Uterus (tissue), 4 donors: ENCODE results near the gene ABL1. TPM values are rescaled to one million over a fixed set of nuclear protein-coding genes. Genes with fewer than 3 reads are reported as not detected.

Experiments used
- DNase-seq, 2 donors: peaks; one replicate each; pipeline ENCODE4 v3.0.0-alpha.2; 2019 to 2020
- H3K27ac ChIP-seq, 2 donors: fragments of 200-600 bp; sonication (generic); 1 replicate in 1 of 2; 2 replicates in 1 of 2; pipeline ENCODE4 v1.5.1; 2016 to 2018
- H3K27me3 ChIP-seq, 2 donors: fragments of 200-600 bp; sonication (generic); one replicate each; pipeline ENCODE4 v1.5.1; 2018 to 2019; ENCODE audit warnings: control low read depth in 1 of 2
- H3K36me3 ChIP-seq, 2 donors: fragments of 200-600 bp; sonication (generic); one replicate each; pipeline ENCODE4 v1.5.1; 2019; ENCODE audit warnings: control low read depth in 1 of 2
- H3K4me1 ChIP-seq, 2 donors: fragments of 200-600 bp; sonication (generic); one replicate each; pipeline ENCODE4 v1.5.1; 2018 to 2019; ENCODE audit warnings: control low read depth in 1 of 2
- H3K4me3 ChIP-seq, 2 donors: fragments of 200-600 bp; sonication (generic); 1 replicate in 1 of 2; 2 replicates in 1 of 2; pipeline ENCODE4 v1.5.1; 2018 to 2019; ENCODE audit warnings: mild to moderate bottlenecking in 1 of 2
- H3K9me3 ChIP-seq, 2 donors: fragments of 200-600 bp; sonication (generic); one replicate each; pipeline ENCODE4 v1.5.1; 2019; ENCODE audit warnings: control low read depth in 1 of 2
- POLR2A ChIP-seq, 2 donors: fragments of 450-650 bp; IDR thresholded peaks; one replicate each; pipeline ENCODE4 v1.6.1; 2016; ENCODE audit warnings: antibody characterized with exemption in 2 of 2, mild to moderate bottlenecking in 1 of 2, moderate library complexity in 1 of 2
- intact Hi-C: fragments of 100-400 bp; cut with DNase I; formaldehyde crosslinking; loops from one replicate; pipeline ENCODE4 v1.15.1; 2023; ENCODE audit warnings: low total_unique reads
- total RNA-seq, 4 donors: library from RNA; depleted of rRNA in 3 of 4; stranded (reverse); fragments of >200 nt in 3 of 4; gene quantifications; one replicate each; pipeline versions ENCODE4 v1.1.0 to v1.2.4, GENCODE V29; 2014 to 2023
- TF ChIP-seq, protein P1 (sequence below), 4 experiments: fragments of 200-600 bp in 2 of 4; fragments of 450-650 bp in 2 of 4; sonication (generic) in 2 of 4; IDR thresholded peaks; one replicate each; pipeline ENCODE4 v1.5.1; 2016 to 2019; ENCODE audit warnings: antibody characterized with exemption in 4 of 4, mild to moderate bottlenecking in 2 of 4, moderate library complexity in 1 of 4
- donor health status: DM: yes; HTN: yes; CAD: no.

Gene ABL1
- total RNA-seq, 4 donors from 2014 or later = 22.5 to 117 (median 57.8) TPM

DNA sequence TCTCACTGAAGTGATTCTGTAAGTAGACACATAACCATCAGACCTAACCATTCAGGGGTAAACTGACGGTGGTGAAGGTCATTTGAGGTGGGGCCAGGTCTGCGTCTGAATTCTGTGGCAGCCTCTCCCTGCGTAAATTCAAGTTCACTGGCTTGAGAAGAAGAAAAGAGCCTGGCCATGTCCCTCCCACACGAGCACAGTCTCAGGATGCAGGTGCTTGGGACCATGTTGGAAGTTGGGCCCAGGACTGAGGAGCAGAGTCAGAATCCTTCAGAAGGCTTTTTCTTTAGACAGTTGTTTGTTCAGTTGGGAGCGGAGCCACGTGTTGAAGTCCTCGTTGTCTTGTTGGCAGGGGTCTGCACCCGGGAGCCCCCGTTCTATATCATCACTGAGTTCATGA lies 37.5 kb downstream of the ABL1 start:
- TF ChIP-seq, protein P1, sequence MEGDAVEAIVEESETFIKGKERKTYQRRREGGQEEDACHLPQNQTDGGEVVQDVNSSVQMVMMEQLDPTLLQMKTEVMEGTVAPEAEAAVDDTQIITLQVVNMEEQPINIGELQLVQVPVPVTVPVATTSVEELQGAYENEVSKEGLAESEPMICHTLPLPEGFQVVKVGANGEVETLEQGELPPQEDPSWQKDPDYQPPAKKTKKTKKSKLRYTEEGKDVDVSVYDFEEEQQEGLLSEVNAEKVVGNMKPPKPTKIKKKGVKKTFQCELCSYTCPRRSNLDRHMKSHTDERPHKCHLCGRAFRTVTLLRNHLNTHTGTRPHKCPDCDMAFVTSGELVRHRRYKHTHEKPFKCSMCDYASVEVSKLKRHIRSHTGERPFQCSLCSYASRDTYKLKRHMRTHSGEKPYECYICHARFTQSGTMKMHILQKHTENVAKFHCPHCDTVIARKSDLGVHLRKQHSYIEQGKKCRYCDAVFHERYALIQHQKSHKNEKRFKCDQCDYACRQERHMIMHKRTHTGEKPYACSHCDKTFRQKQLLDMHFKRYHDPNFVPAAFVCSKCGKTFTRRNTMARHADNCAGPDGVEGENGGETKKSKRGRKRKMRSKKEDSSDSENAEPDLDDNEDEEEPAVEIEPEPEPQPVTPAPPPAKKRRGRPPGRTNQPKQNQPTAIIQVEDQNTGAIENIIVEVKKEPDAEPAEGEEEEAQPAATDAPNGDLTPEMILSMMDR (IDR thresholded peaks at IDR 0.05) = no peak
- no peak for TF ChIP-seq POLR2A (IDR thresholded peaks at IDR 0.05)
- H3K4me3 ChIP-seq = no peak overlapping the region
- no peaks in the 10 kb centered on the region for H3K9me3 ChIP-seq
- H3K27ac ChIP-seq = no peak overlapping the region
- DNase-seq = no peak
- intact Hi-C loops = no loop called here
- no peaks in the 10 kb centered on the region for H3K27me3 ChIP-seq
- H3K4me1 ChIP-seq = peaks cover 0 to 12% of the 10 kb centered on the region in 2 donors
- H3K36me3 ChIP-seq = no peaks in the 10 kb centered on the region

DNA sequence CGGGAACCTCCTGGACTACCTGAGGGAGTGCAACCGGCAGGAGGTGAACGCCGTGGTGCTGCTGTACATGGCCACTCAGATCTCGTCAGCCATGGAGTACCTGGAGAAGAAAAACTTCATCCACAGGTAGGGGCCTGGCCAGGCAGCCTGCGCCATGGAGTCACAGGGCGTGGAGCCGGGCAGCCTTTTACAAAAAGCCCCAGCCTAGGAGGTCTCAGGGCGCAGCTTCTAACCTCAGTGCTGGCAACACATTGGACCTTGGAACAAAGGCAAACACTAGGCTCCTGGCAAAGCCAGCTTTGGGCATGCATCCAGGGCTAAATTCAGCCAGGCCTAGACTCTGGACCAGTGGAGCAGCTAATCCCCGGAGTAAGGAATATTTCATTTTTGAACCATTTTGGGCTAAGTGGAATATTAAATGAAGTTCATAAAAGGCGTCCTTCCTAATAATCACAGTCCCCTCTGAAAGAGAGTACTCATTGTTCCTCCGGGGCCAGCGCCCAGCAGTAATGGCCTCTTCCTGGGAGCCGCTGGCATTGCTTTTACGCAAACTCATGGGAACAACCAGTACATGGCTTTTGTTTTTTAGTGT lies 38.0 kb downstream of the ABL1 start:
- TF ChIP-seq, protein P1 (IDR thresholded peaks at IDR 0.05) = no peak
- no peak for TF ChIP-seq POLR2A (IDR thresholded peaks at IDR 0.05)
- Histone ChIP-seq H3K36me3 (no peaks in the 10 kb centered on the region), H3K9me3 (no peaks in the 10 kb centered on the region), H3K27ac (no peak overlapping the region), H3K4me3 (no peak overlapping the region), H3K27me3 (no peaks in the 10 kb centered on the region), H3K4me1 (peaks cover 0 to 12% of the 10 kb centered on the region in 2 donors)
- DNase-seq = no peak
- intact Hi-C loops = no loop called here

DNA sequence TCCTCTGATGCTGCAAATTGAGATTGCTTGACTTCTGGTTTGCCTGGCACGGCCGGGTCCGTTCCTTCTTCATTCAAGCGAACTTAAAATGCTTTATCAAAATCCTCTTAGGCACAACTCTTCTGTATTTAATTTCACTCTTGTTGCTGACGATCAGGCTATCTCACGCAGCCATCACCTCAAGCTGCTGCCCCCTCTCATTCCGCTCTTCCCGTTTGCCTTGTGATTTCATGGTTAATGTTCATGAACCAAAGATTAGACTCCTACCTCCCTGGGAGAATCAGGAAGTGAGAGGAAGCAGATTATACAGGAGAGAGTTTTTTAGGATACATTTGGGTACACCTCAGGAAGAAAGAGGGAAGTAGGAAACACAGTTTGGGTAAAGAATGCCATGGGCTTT lies 38.9 kb downstream of the ABL1 start:
- Histone ChIP-seq H3K4me1 (peaks cover 0 to 12% of the 10 kb centered on the region in 2 donors), H3K27ac (no peak overlapping the region), H3K4me3 (no peak overlapping the region), H3K36me3 (no peaks in the 10 kb centered on the region), H3K27me3 (no peaks in the 10 kb centered on the region), H3K9me3 (no peaks in the 10 kb centered on the region)
- intact Hi-C loops = no loop called here
- TF ChIP-seq, protein P1 (IDR thresholded peaks at IDR 0.05) = no peak
- TF ChIP-seq POLR2A (IDR thresholded peaks at IDR 0.05) = no peak
- no peak for DNase-seq

- Histone ChIP-seq H3K27me3 (no peaks in the 10 kb centered on the region), H3K36me3 (no peaks in the 10 kb centered on the region), H3K4me1 (peaks cover 0 to 6% of the 10 kb centered on the region in 2 donors), H3K4me3 (no peak overlapping the region), H3K27ac (no peak overlapping the region), H3K9me3 (no peaks in the 10 kb centered on the region)
- intact Hi-C loops = no loop called here
- DNase-seq = no peak
- TF ChIP-seq, protein P1 (IDR thresholded peaks at IDR 0.05) = no peak
- no peak for TF ChIP-seq POLR2A (IDR thresholded peaks at IDR 0.05)
Observed at GRCh38 chr9:130874783-130875182, 39.7 kb downstream of the ABL1 start.

DNA sequence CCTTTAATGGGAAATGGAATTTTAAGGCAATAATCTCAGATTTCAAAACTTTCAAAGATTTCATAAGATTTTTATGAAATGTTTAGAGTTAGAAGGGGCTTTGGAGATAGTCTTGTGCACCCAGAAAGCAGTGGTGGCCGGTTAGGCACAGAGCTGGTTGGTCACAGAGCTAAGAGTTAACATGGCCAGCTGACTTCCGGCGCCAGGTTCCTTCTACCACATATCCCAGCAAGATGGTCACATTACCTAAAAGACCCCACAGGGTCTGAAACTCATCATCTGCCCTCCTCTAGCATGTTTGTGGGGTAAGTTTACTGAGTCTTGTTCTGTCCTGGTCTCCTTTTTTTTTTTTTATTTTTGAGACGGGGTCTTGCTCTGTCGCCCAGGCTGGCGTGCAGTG lies 42.2 kb downstream of the ABL1 start:
- H3K9me3 ChIP-seq = no peaks in the 10 kb centered on the region
- intact Hi-C loops = no loop called here
- no peaks in the 10 kb centered on the region for H3K27me3 ChIP-seq
- TF ChIP-seq POLR2A (IDR thresholded peaks at IDR 0.05) = no peak
- TF ChIP-seq, protein P1 (IDR thresholded peaks at IDR 0.05) = no peak
- DNase-seq = no peak
- no peaks in the 10 kb centered on the region for H3K4me1 ChIP-seq
- no peak overlapping the region for H3K27ac ChIP-seq
- H3K36me3 ChIP-seq = no peaks in the 10 kb centered on the region
- no peak overlapping the region for H3K4me3 ChIP-seq
